Body of pancreas (tissue), 4 donors: ENCODE data around the gene PHF3. TPM values are rescaled to one million over a fixed set of nuclear protein-coding genes. Genes with fewer than 3 reads are reported as not detected.

ENCODE experiments used
- ATAC-seq: fragments of 150-250 bp; one replicate; pipeline ENCODE4 v1.9.1; 2016
- DNase-seq, 4 donors: peaks; one replicate each; pipeline ENCODE4 v3.0.0-alpha.2; 2019
- H3K27ac ChIP-seq, 4 donors: fragments of 200-600 bp; sonication (generic); 1 replicate in 3 of 4; 2 replicates in 1 of 4; pipeline versions ENCODE4 v1.5.1 to v1.6.1; 2016 to 2019; ENCODE audit warnings: mild to moderate bottlenecking in 1 of 4, mixed read lengths in 1 of 4, moderate library complexity in 1 of 4
- H3K27me3 ChIP-seq, 2 donors: fragments of 200-600 bp; sonication (generic); one replicate each; pipeline ENCODE4 v1.6.0; 2016; ENCODE audit warnings: mild to moderate bottlenecking in 1 of 2
- H3K36me3 ChIP-seq, 2 donors: fragments of 200-600 bp; sonication (generic); replicated peaks in 1 of 2; 2 replicates each; pipeline ENCODE4 v1.5.1; 2016; ENCODE audit warnings: low read depth in 2 of 2; ENCODE audit not compliant: insufficient read depth in 1 of 2
- H3K4me1 ChIP-seq: fragments of 200-600 bp; sonication (generic); one replicate; pipeline ENCODE4 v1.6.0; 2016
- H3K4me3 ChIP-seq, 2 donors: fragments of 200-600 bp; sonication (generic); 1 replicate in 1 of 2; 2 replicates in 1 of 2; pipeline ENCODE4 v1.5.1; 2016 to 2019
- H3K9me3 ChIP-seq, 3 donors: fragments of 200-600 bp; sonication (generic); 1 replicate in 2 of 3; 2 replicates in 1 of 3; pipeline ENCODE4 v1.5.1; 2016
- CTCF ChIP-seq, 7 experiments: fragments of 450-650 bp in 4 of 7; fragments of 200-600 bp in 3 of 7; sonication (generic) in 3 of 7; IDR thresholded peaks; one replicate each; pipeline ENCODE4 v1.5.1; 2016 to 2019; ENCODE audit warnings: antibody characterized with exemption in 7 of 7
- POLR2A ChIP-seq, 3 donors: fragments of 450-650 bp; IDR thresholded peaks; one replicate each; pipeline ENCODE4 v1.6.1; 2016; ENCODE audit warnings: antibody characterized with exemption in 3 of 3, mild to moderate bottlenecking in 2 of 3
- WGBS, 2 donors: methylation state at CpG; one replicate each; pipeline ENCODE4 v1.1.5; 2017; 5-methylcytosine and 5-hydroxymethylcytosine counted together
- intact Hi-C: fragments of 100-400 bp; cut with DNase I; formaldehyde crosslinking; loops from one replicate; pipeline ENCODE4 v1.15.1; 2023
- total RNA-seq, 2 donors: library from RNA; depleted of rRNA; stranded (reverse); fragments of >200 nt; gene quantifications; one replicate each; pipeline ENCODE4 v1.1.0, GENCODE V29; 2016

The PHF3 gene
- total RNA-seq, 2 donors from 2014 or later = 40.9 to 55.0 TPM

GRCh38 chr6:63672582-63673129 is 37.1 kb downstream of the PHF3 start:
- WGBS, 2 donors = 73 to 92% methylated on average over 3 of the region's 3 CpGs
- no peak for DNase-seq
- Histone ChIP-seq H3K9me3 (no peaks in the 10 kb centered on the region), H3K4me1 (peaks cover 47% of the 10 kb centered on the region), H3K27ac (no peak overlapping the region), H3K36me3 (no peaks in the 10 kb centered on the region), H3K4me3 (no peak overlapping the region), H3K27me3 (no peaks in the 10 kb centered on the region)
- TF ChIP-seq CTCF (IDR thresholded peaks at IDR 0.05) (no peak), POLR2A (IDR thresholded peaks at IDR 0.05) (no peak)
- ATAC-seq = no peak
- intact Hi-C loops = no loop called here

GRCh38 chr6:63673692-63674091 is 38.1 kb downstream of the PHF3 start:
- 32 to 35% methylated on average over 2 of the region's 2 CpGs for WGBS, 2 donors

GRCh38 chr6:63674635-63675034 is 39.0 kb downstream of the PHF3 start:
- H3K36me3 ChIP-seq = no peaks in the 10 kb centered on the region
- intact Hi-C loops = no loop called here
- TF ChIP-seq CTCF (IDR thresholded peaks at IDR 0.05) = no peak
- H3K4me1 ChIP-seq = peaks cover 51% of the 10 kb centered on the region
- H3K4me3 ChIP-seq = no peak overlapping the region
- DNase-seq = no peak
- no peaks in the 10 kb centered on the region for H3K27me3 ChIP-seq
- ATAC-seq = no peak
- H3K27ac ChIP-seq = no peak overlapping the region
- 35 to 45% methylated on average over 3 of the region's 3 CpGs for WGBS, 2 donors
- H3K9me3 ChIP-seq = no peaks in the 10 kb centered on the region

More at GRCh38 chr6:63673692-63674091, 38.1 kb downstream of the PHF3 start:
- intact Hi-C loops = no loop called here
- DNase-seq (no peak), ATAC-seq (no peak)
- Histone ChIP-seq H3K4me1 (peaks cover 51% of the 10 kb centered on the region), H3K4me3 (no peak overlapping the region), H3K9me3 (no peaks in the 10 kb centered on the region), H3K27ac (no peak overlapping the region), H3K36me3 (no peaks in the 10 kb centered on the region), H3K27me3 (no peaks in the 10 kb centered on the region)
- TF ChIP-seq POLR2A (IDR thresholded peaks at IDR 0.05) = no peak
- no peak for TF ChIP-seq CTCF (IDR thresholded peaks at IDR 0.05)

GRCh38 chr6:63675138-63675537 is 39.5 kb downstream of the PHF3 start:
- Histone ChIP-seq H3K27ac (no peak overlapping the region), H3K27me3 (no peaks in the 10 kb centered on the region), H3K9me3 (no peaks in the 10 kb centered on the region), H3K4me3 (no peak overlapping the region), H3K4me1 (peaks cover 51% of the 10 kb centered on the region), H3K36me3 (no peaks in the 10 kb centered on the region)
- 72 to 78% methylated on average over 1 of the region's 1 CpG for WGBS, 2 donors
- TF ChIP-seq POLR2A (IDR thresholded peaks at IDR 0.05) (no peak), CTCF (IDR thresholded peaks at IDR 0.05) (no peak)
- ATAC-seq = no peak
- intact Hi-C loops = no loop called here
- DNase-seq = no peak

GRCh38 chr6:63676412-63677114 is 41.0 kb downstream of the PHF3 start:
- H3K4me3 ChIP-seq = no peak overlapping the region
- H3K27me3 ChIP-seq = no peaks in the 10 kb centered on the region
- intact Hi-C loops = no loop called here
- peaks cover 46% of the 10 kb centered on the region for H3K4me1 ChIP-seq
- H3K9me3 ChIP-seq = no peaks in the 10 kb centered on the region
- ATAC-seq (no peak), DNase-seq (no peak)
- H3K27ac ChIP-seq = peak overlapping the region in 1 of 4 donors; percentile 63
- no peak for TF ChIP-seq POLR2A (IDR thresholded peaks at IDR 0.05)
- no peak for TF ChIP-seq CTCF (IDR thresholded peaks at IDR 0.05)
- H3K36me3 ChIP-seq = no peaks in the 10 kb centered on the region
- 83 to 84% methylated on average over 3 of the region's 3 CpGs for WGBS, 2 donors
